ENCODE measurements around the gene LNP1. TPM values are rescaled to one million over a fixed set of nuclear protein-coding genes. Genes with fewer than 3 reads are reported as not detected.

Gene LNP1
- total and polyA plus RNA-seq, 10 of the 15 experiments (the other 5 are each of a cell fraction or from before 2014, with no cell fraction given) = 2.1 to 4.2 (median 2.7) TPM

- ATAC-seq = peak; percentile 32
These were observed 5.5 kb upstream of the LNP1 start for GRCh38 chr3:100395679-100396431.

More at GRCh38 chr3:100395679-100396431, 5.5 kb upstream of the LNP1 start:
- H4K20me1 ChIP-seq (ENCODE audit: control insufficient read depth, insufficient read depth) = no peaks in the 10 kb centered on the region
- no peak overlapping the region for H3K27ac ChIP-seq (ENCODE audit: control insufficient read depth, insufficient read depth)
- H3K36me3 ChIP-seq (ENCODE audit: control insufficient read depth in 2 of 2, insufficient read depth in 2 of 2, low read length in 1 of 2) = peaks cover 0 to 6% of the 10 kb centered on the region in 2 experiments; a peak in 1 of 4 replicates
- no peak overlapping the region; the same call in 1 of the 2 replicates for H3K4me3 ChIP-seq
- 8% methylated on average over 2 of the region's 2 CpGs for WGBS (ENCODE audit: insufficient coverage, insufficient replicate concordance, low lambda C conversion rate, missing lambda C conversion rate)
- ChIA-PET CTCF (interaction anchor here (0.6 kb wide), 1 partner anchor 22 kb away, joined by 3 read pairs; no protein-coding TSS in a partner anchor), RAD21 (ENCODE audit: unreplicated experiment) (interaction anchor here (0.7 kb wide), 1 partner anchor 135 kb away, joined by 4 read pairs; no protein-coding TSS in a partner anchor), POLR2A (interaction anchor here (0.6 to 1.0 kb wide), 3 partner anchors 14 to 1270 kb away, joined by 3 to 5 read pairs (median 3); partner anchors contain the start of gene NIT2), SMC1A (ENCODE audit: uncharacterized antibody, unreplicated experiment) (interaction anchor here (1.8 kb wide), 1 partner anchor 9 kb away, joined by 7 read pairs; no protein-coding TSS in a partner anchor)
- H3K4me2 ChIP-seq (ENCODE audit: control insufficient read depth, insufficient read depth) = peak overlapping the region; percentile 21
- BruUV-seq (replicated peaks) = no TSS peak
- H3K79me2 ChIP-seq (ENCODE audit: control insufficient read depth, insufficient read depth, low read length) = peaks cover 87% of the 10 kb centered on the region
- H3K9ac ChIP-seq (ENCODE audit: control insufficient read depth, insufficient read depth, low read length) = no peak overlapping the region
- FAIRE-seq (no peak), DNase-seq (ENCODE audit: low read depth, low spot score) (no peak)
- peaks cover 3% of the 10 kb centered on the region; the same call in 2 of the 3 replicates for H3K9me3 ChIP-seq (replicated peaks; ENCODE audit: control insufficient read depth, insufficient read depth, low read length)
- no peaks in the 10 kb centered on the region for H3K27me3 ChIP-seq (replicated peaks in 1 of 2; ENCODE audit: control insufficient read depth in 2 of 2, insufficient read depth in 2 of 2, low read length in 1 of 2)
- H2AFZ ChIP-seq (ENCODE audit: control insufficient read depth, low read depth, low read length) = no peak overlapping the region
- in situ Hi-C loops (cut with MboI) = no loop called here
- TF ChIP-seq JUNB (IDR thresholded peaks at IDR 0.05) = peak; percentile 70
- TF ChIP-seq E2F8 (IDR thresholded peaks at IDR 0.05; ENCODE audit: low read depth, partially characterized antibody) = no peak
- intact Hi-C loops (cut with micrococcal nuclease; ENCODE audit: unreplicated experiment) = no loop called here
- no peaks in the 10 kb centered on the region for H3K4me1 ChIP-seq (ENCODE audit: control insufficient read depth, insufficient read depth, low read length)
